MM.1S (cell line): ENCODE measurements around the gene TRIP4.

Source experiments
- DNase-seq: peaks from one replicate; pipeline ENCODE4 v3.0.0-alpha.2; 2015
- H2AFZ ChIP-seq: fragments of 300-600 bp; sonication (generic); 2 replicates; pipeline ENCODE4 v1.6.0; 2016; ENCODE audit warnings: antibody characterized with exemption, low read length
- H3F3A ChIP-seq: fragments of 300-600 bp; sonication (generic); 2 replicates; pipeline ENCODE4 v1.6.1; 2016; ENCODE audit warnings: mild to moderate bottlenecking, antibody characterized with exemption, low read length, moderate library complexity, mixed read lengths; ENCODE audit not compliant: insufficient read depth
- H3K27ac ChIP-seq: fragments of 300-600 bp; sonication (generic); 2 replicates; pipeline ENCODE4 v1.5.1; 2016; ENCODE audit warnings: mild to moderate bottlenecking, low read length
- H3K27me3 ChIP-seq: fragments of 300-600 bp; sonication (generic); replicated peaks from 2 replicates; pipeline ENCODE4 v1.6.0; 2016; ENCODE audit warnings: low read length; ENCODE audit not compliant: insufficient read depth
- H3K36me3 ChIP-seq: fragments of 300-600 bp; sonication (generic); replicated peaks from 2 replicates; pipeline ENCODE4 v1.6.1; 2016; ENCODE audit warnings: mild to moderate bottlenecking, low read length, mixed read lengths; ENCODE audit not compliant: insufficient read depth
- H3K4me1 ChIP-seq: fragments of 300-600 bp; sonication (generic); 2 replicates; pipeline ENCODE4 v1.6.1; 2016; ENCODE audit warnings: low read length, mixed read lengths
- H3K4me2 ChIP-seq: fragments of 300-600 bp; sonication (generic); 2 replicates; pipeline ENCODE4 v1.6.0; 2016; ENCODE audit warnings: low read depth, low read length
- H3K4me3 ChIP-seq: fragments of 300-600 bp; sonication (generic); 2 replicates; pipeline ENCODE4 v1.5.1; 2016; ENCODE audit warnings: low read length, mixed read lengths
- H3K79me2 ChIP-seq: fragments of 300-600 bp; sonication (generic); 2 replicates; pipeline ENCODE4 v1.6.1; 2016; ENCODE audit warnings: mixed run types, low read length, mixed read lengths
- H3K9ac ChIP-seq: fragments of 300-600 bp; sonication (generic); 2 replicates; pipeline ENCODE4 v1.6.1; 2016; ENCODE audit warnings: low read length, mixed read lengths
- H3K9me2 ChIP-seq: fragments of 300-600 bp; sonication (generic); replicated peaks from 2 replicates; pipeline ENCODE4 v1.6.1; 2016; ENCODE audit warnings: mild to moderate bottlenecking, low read length, mixed read lengths; ENCODE audit not compliant: insufficient read depth
- H3K9me3 ChIP-seq: fragments of 300-600 bp; sonication (generic); replicated peaks from 2 replicates; pipeline ENCODE4 v1.6.1; 2016; ENCODE audit warnings: mild to moderate bottlenecking, low read length, mixed read lengths; ENCODE audit not compliant: insufficient read depth
- H4K20me1 ChIP-seq: fragments of 300-600 bp; sonication (generic); 2 replicates; pipeline ENCODE4 v1.6.1; 2016; ENCODE audit warnings: mild to moderate bottlenecking, low read length, moderate library complexity, mixed read lengths; ENCODE audit not compliant: insufficient read depth
- EZH2 ChIP-seq: fragments of 300-600 bp; sonication (generic); optimal IDR thresholded peaks from 2 replicates; pipeline ENCODE3; 2017; ENCODE audit warnings: low read depth, mild to moderate bottlenecking, antibody characterized with exemption, low read length, mixed read lengths
- EZH2phosphoT487 ChIP-seq: fragments of 300-600 bp; sonication (generic); IDR thresholded peaks from 2 replicates; pipeline ENCODE4 v1.6.1; 2018; ENCODE audit warnings: antibody characterized with exemption, low read length
- TF ChIP-seq, protein P1 (sequence below): fragments of 300-600 bp; sonication (generic); IDR thresholded peaks from 2 replicates; pipeline ENCODE4 v1.5.1; 2016; ENCODE audit warnings: antibody characterized with exemption, low read length, mixed read lengths

The TRIP4 gene

GRCh38 chr15:64387562-64388168 lies at the start of gene TRIP4:
TSS of gene TRIP4 (plus strand) at chr15:64387836. CDS start at chr15:64387864, 28 bp downstream.
- Histone ChIP-seq H3K79me2 (peaks cover 23% of the 10 kb centered on the region), H3K9ac (peak within 1 kb of the TSS; percentile 65), H3K4me3 (peak within 1 kb of the TSS; percentile 87), H3K4me1 (peaks cover 4% of the 10 kb centered on the region; the same call in 1 of the 2 replicates), H3F3A (no peaks in the 10 kb centered on the region), H4K20me1 (no peaks in the 10 kb centered on the region), H3K27ac (peak within 1 kb of the TSS; percentile 64; the same call in 1 of the 2 replicates), H3K36me3 (no peaks in the 10 kb centered on the region), H3K4me2 (peak within 1 kb of the TSS; percentile 54; the same call in 1 of the 2 replicates), H3K9me3 (no peaks in the 10 kb centered on the region), H3K9me2 (no peaks in the 10 kb centered on the region), H2AFZ (peak within 1 kb of the TSS; percentile 90), H3K27me3 (no peaks in the 10 kb centered on the region)
- TF ChIP-seq EZH2phosphoT487 (no peak), EZH2 (no peak)
- TF ChIP-seq, protein P1, sequence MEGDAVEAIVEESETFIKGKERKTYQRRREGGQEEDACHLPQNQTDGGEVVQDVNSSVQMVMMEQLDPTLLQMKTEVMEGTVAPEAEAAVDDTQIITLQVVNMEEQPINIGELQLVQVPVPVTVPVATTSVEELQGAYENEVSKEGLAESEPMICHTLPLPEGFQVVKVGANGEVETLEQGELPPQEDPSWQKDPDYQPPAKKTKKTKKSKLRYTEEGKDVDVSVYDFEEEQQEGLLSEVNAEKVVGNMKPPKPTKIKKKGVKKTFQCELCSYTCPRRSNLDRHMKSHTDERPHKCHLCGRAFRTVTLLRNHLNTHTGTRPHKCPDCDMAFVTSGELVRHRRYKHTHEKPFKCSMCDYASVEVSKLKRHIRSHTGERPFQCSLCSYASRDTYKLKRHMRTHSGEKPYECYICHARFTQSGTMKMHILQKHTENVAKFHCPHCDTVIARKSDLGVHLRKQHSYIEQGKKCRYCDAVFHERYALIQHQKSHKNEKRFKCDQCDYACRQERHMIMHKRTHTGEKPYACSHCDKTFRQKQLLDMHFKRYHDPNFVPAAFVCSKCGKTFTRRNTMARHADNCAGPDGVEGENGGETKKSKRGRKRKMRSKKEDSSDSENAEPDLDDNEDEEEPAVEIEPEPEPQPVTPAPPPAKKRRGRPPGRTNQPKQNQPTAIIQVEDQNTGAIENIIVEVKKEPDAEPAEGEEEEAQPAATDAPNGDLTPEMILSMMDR: no peak
- peak; percentile 95 for DNase-seq

- Histone ChIP-seq H3K79me2 (0 out of 2 replicates have a peak, but pooled peaks cover 7% of the 10 kb centered on the region), H3K9me3 (no peaks in the 10 kb centered on the region), H3K36me3 (no peaks in the 10 kb centered on the region), H3K4me3 (no peak overlapping the region), H3K4me2 (no peak overlapping the region), H4K20me1 (no peaks in the 10 kb centered on the region), H2AFZ (no peak overlapping the region), H3K27ac (no peak overlapping the region), H3K9ac (no peak overlapping the region), H3K9me2 (no peaks in the 10 kb centered on the region), H3F3A (no peaks in the 10 kb centered on the region), H3K27me3 (no peaks in the 10 kb centered on the region), H3K4me1 (no peaks in the 10 kb centered on the region)
- TF ChIP-seq, protein P1: no peak
- TF ChIP-seq EZH2 (no peak), EZH2phosphoT487 (no peak)
- DNase-seq: no peak
Observed at GRCh38 chr15:64340355-64340754, 47.3 kb upstream of the TRIP4 start.

DNA sequence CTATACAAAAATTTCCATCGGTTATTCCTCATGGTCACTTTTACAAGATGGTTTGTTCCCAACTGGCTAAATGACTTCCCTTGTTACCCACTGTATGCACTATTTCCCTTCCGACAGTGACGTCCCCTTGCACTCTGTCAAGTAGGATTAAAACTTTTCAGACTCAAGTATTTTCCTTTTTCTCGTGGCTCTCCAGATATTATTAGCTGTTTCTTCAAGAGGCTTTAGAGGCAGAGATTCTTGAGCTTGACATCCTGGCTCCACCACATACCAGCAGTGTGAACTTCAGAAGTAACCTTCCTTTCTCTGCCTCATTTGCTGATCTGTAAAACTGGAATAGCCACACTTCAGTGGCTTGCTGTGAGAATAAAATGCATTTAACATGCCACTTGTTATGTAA lies 45.7 kb upstream of the TRIP4 start:
- H3K27ac ChIP-seq: no peak overlapping the region
- TF ChIP-seq, protein P1: no peak
- TF ChIP-seq EZH2: no peak
- no peaks in the 10 kb centered on the region for H3K36me3 ChIP-seq
- DNase-seq: no peak
- H3K4me1 ChIP-seq: no peaks in the 10 kb centered on the region
- no peak overlapping the region for H3K9ac ChIP-seq
- H3K9me2 ChIP-seq: no peaks in the 10 kb centered on the region
- peaks cover 12% of the 10 kb centered on the region; the same call in 1 of the 2 replicates for H3K79me2 ChIP-seq
- no peaks in the 10 kb centered on the region for H3F3A ChIP-seq
- H3K4me3 ChIP-seq: no peak overlapping the region
- no peaks in the 10 kb centered on the region for H4K20me1 ChIP-seq
- no peaks in the 10 kb centered on the region for H3K27me3 ChIP-seq
- no peak overlapping the region for H3K4me2 ChIP-seq
- H2AFZ ChIP-seq: no peak overlapping the region
- H3K9me3 ChIP-seq: no peaks in the 10 kb centered on the region
